Endothelial cell (in vitro differentiated cells): ENCODE data around the gene IST1. TPM values are rescaled to one million over a fixed set of nuclear protein-coding genes. Genes with fewer than 3 reads are reported as not detected.
A peak's percentile ranks its signal among the peaks of the same experiment; 100 is the strongest.

Experiments used
- DNase-seq: peaks from one replicate; pipeline ENCODE4 v3.0.0; 2021; ENCODE audit warnings: low spot score
- H3K27ac Mint-ChIP-seq: one replicate; pipeline ENCODE4 v1.8.0; 2021; ENCODE audit warnings: mixed read lengths, inconsistent platforms; ENCODE audit not compliant: unreplicated experiment
- H3K27me3 Mint-ChIP-seq: one replicate; pipeline ENCODE4 v1.8.0; 2021; ENCODE audit warnings: mild to moderate bottlenecking, moderate library complexity, mixed read lengths, inconsistent platforms; ENCODE audit not compliant: unreplicated experiment
- H3K36me3 Mint-ChIP-seq: one replicate; pipeline ENCODE4 v1.8.0; 2021; ENCODE audit warnings: mild to moderate bottlenecking, low read depth, mixed read lengths, inconsistent platforms; ENCODE audit not compliant: unreplicated experiment
- H3K4me1 Mint-ChIP-seq: one replicate; pipeline ENCODE4 v1.8.0; 2021; ENCODE audit warnings: mild to moderate bottlenecking, mixed read lengths, inconsistent platforms; ENCODE audit not compliant: unreplicated experiment
- H3K4me3 Mint-ChIP-seq: one replicate; pipeline ENCODE4 v1.8.0; 2021; ENCODE audit warnings: mild to moderate bottlenecking, mixed read lengths, inconsistent platforms; ENCODE audit not compliant: unreplicated experiment
- H3K9me3 Mint-ChIP-seq: one replicate; pipeline ENCODE4 v1.8.0; 2021; ENCODE audit warnings: mixed read lengths, inconsistent platforms; ENCODE audit not compliant: unreplicated experiment
- CTCF ChIP-seq: fragments of 200-600 bp; sonication (generic); IDR thresholded peaks from one replicate; pipeline ENCODE4 v1.5.0; 2021; ENCODE audit warnings: antibody characterized with exemption; ENCODE audit not compliant: unreplicated experiment
- total RNA-seq: library from RNA; stranded (reverse); fragmentation: NEBNext Ultra II Directional; extraction: Animal tissue kit (Norgen Biotek cat#: 25700); gene quantifications from one replicate; pipeline ENCODE4 v1.2.1, GENCODE V29; 2021; ENCODE audit not compliant: unreplicated experiment

Gene IST1
- total RNA-seq, 1 donor from 2014 or later = 247 TPM

- Mint-ChIP-seq H3K36me3 (peaks cover 4% of the 10 kb centered on the region), H3K27ac (peak overlapping the region; percentile 99), H3K4me3 (peak overlapping the region; percentile 99), H3K4me1 (peaks cover 9% of the 10 kb centered on the region), H3K27me3 (peaks cover 12% of the 10 kb centered on the region), H3K9me3 (no peaks in the 10 kb centered on the region)
- no peak for TF ChIP-seq CTCF
- DNase-seq = peak; percentile 50
Observed at GRCh38 chr16:71895679-71896365, 491 bp downstream of the IST1 start.

GRCh38 chr16:71896764-71897368 is 1.5 kb downstream of the IST1 start:
- H3K9me3 Mint-ChIP-seq = no peaks in the 10 kb centered on the region
- no peak for DNase-seq
- H3K36me3 Mint-ChIP-seq = peaks cover 4% of the 10 kb centered on the region
- H3K4me3 Mint-ChIP-seq = peak overlapping the region; percentile 99
- H3K27ac Mint-ChIP-seq = peak overlapping the region; percentile 99
- H3K27me3 Mint-ChIP-seq = peaks cover 10% of the 10 kb centered on the region
- peaks cover 9% of the 10 kb centered on the region for H3K4me1 Mint-ChIP-seq
- TF ChIP-seq CTCF = no peak

- Mint-ChIP-seq H3K27ac (no peak overlapping the region), H3K27me3 (peaks cover 7% of the 10 kb centered on the region), H3K36me3 (peaks cover 4% of the 10 kb centered on the region), H3K9me3 (no peaks in the 10 kb centered on the region), H3K4me3 (no peak overlapping the region), H3K4me1 (peaks cover 9% of the 10 kb centered on the region)
- no peak for DNase-seq
- no peak for TF ChIP-seq CTCF
Observed at GRCh38 chr16:71899171-71899570, 3.8 kb downstream of the IST1 start.

- Mint-ChIP-seq H3K9me3 (no peaks in the 10 kb centered on the region), H3K27ac (no peak overlapping the region), H3K36me3 (no peaks in the 10 kb centered on the region), H3K4me3 (no peak overlapping the region), H3K27me3 (no peaks in the 10 kb centered on the region), H3K4me1 (peaks cover 6% of the 10 kb centered on the region)
- DNase-seq = no peak
- no peak for TF ChIP-seq CTCF
Observed at GRCh38 chr16:71902656-71903365, 7.5 kb downstream of the IST1 start.

- DNase-seq = no peak
- Mint-ChIP-seq H3K27ac (no peak overlapping the region), H3K4me3 (no peak overlapping the region), H3K27me3 (no peaks in the 10 kb centered on the region), H3K9me3 (no peaks in the 10 kb centered on the region), H3K4me1 (peaks cover 6% of the 10 kb centered on the region), H3K36me3 (no peaks in the 10 kb centered on the region)
- TF ChIP-seq CTCF = no peak
Observed at GRCh38 chr16:71903608-71904007, 8.3 kb downstream of the IST1 start.
